Panc1 (cell line): ENCODE measurements around the gene PDGFA. TPM values are rescaled to one million over a fixed set of nuclear protein-coding genes. Genes with fewer than 3 reads are reported as not detected.

ENCODE experiments used
- ATAC-seq: fragments of 200-7000 bp; cut with Tn5 transposase; 2 replicates; pipeline ENCODE4 v1.9.1; 2020; ENCODE audit warnings: mild to moderate bottlenecking, moderate library complexity
- BruUV-seq: library from RNA; stranded (reverse); fragments of 400-500 nt; replicated peaks from 2 replicates; lab custom pipeline; 2021; lab: Mats Ljungman, UMichigan
- CTCF ChIA-PET: fragments of 300-600 bp; sonication (Branson Sonifier 250); formaldehyde crosslinking; loops from one replicate; lab custom pipeline; 2022; ENCODE audit warnings: antibody characterized with exemption; lab: Charles Lee
- POLR2A ChIA-PET: fragments of 300-600 bp; sonication (Branson Sonifier 250); formaldehyde crosslinking; loops from one replicate; lab custom pipeline; 2022; ENCODE audit warnings: antibody characterized with exemption; lab: Charles Lee
- DNase-seq: peaks from one replicate; pipeline ENCODE4 v3.0.0-alpha.2; 2010; ENCODE audit warnings: low read depth, low spot score
- H3K27ac ChIP-seq: 2 replicates; pipeline ENCODE4 v1.5.1; 2011; ENCODE audit warnings: mild to moderate bottlenecking, low read length, inconsistent platforms
- H3K27me3 ChIP-seq: fragments of 200-500 bp; sonication (Bioruptor generic); 2 replicates; pipeline ENCODE4 v1.6.0; 2014; ENCODE audit warnings: low read length, inconsistent platforms; ENCODE audit not compliant: control insufficient read depth, insufficient read depth
- H3K36me3 ChIP-seq: fragments of 200-500 bp; sonication (Bioruptor generic); 2 replicates; pipeline ENCODE4 v1.5.1; 2014; ENCODE audit warnings: inconsistent platforms, mild to moderate bottlenecking, low read length, moderate library complexity; ENCODE audit not compliant: control insufficient read depth, insufficient read depth
- H3K4me1 ChIP-seq: 2 replicates; pipeline ENCODE4 v1.5.1; 2011; ENCODE audit warnings: inconsistent platforms, mild to moderate bottlenecking, low read length, moderate library complexity; ENCODE audit not compliant: control insufficient read depth, insufficient read depth
- H3K4me3 ChIP-seq, 2 experiments: 2 replicates each; pipeline ENCODE4 v1.5.1; 2011 to 2012; ENCODE audit warnings: low read depth in 2 of 2, low read length in 2 of 2, mild to moderate bottlenecking in 2 of 2, inconsistent platforms in 1 of 2, moderate library complexity in 1 of 2
- H3K9me3 ChIP-seq: fragments of 200-500 bp; sonication (Bioruptor generic); 2 replicates; pipeline ENCODE4 v1.5.1; 2014; ENCODE audit warnings: low read depth, mild to moderate bottlenecking, inconsistent platforms, low read length, moderate library complexity; ENCODE audit not compliant: control insufficient read depth, insufficient read depth
- POLR2AphosphoS5 ChIP-seq: IDR thresholded peaks from 2 replicates; pipeline ENCODE4 v1.6.1; 2012; ENCODE audit warnings: mild to moderate bottlenecking, low read depth, low read length, moderate library complexity
- SIN3A ChIP-seq: IDR thresholded peaks from 2 replicates; pipeline ENCODE4 v1.6.1; 2012; ENCODE audit warnings: low read depth, mild to moderate bottlenecking, low read length, moderate library complexity, borderline replicate concordance; ENCODE audit not compliant: insufficient read depth
- TCF7L2 ChIP-seq: IDR thresholded peaks from 2 replicates; pipeline ENCODE4 v1.6.1; 2011; ENCODE audit warnings: mild to moderate bottlenecking, low read depth, low read length, inconsistent platforms
- in situ Hi-C: cut with HindIII; loops from 2 replicates; pipeline ENCODE4 v1.10.0; 2016; ENCODE audit warnings: low sequenced_read_pairs, low pct_unique_long_range_greater_than_20kb
- intact Hi-C: fragments of 100-400 bp; cut with micrococcal nuclease; formaldehyde crosslinking; loops from one replicate; pipeline ENCODE4 v1.10.0; 2022; ENCODE audit not compliant: unreplicated experiment
- total RNA-seq: library from RNA; stranded (reverse); gene quantifications from one replicate; pipeline ENCODE4 v1.2.1, GENCODE V29; 2021; ENCODE audit not compliant: unreplicated experiment
- TF ChIP-seq, protein P1 (sequence below), 2 experiments: IDR thresholded peaks; 2 replicates each; pipeline ENCODE4 v1.6.1; 2011 to 2012; ENCODE audit warnings: low read depth in 2 of 2, control low read depth in 1 of 2, low read length in 1 of 2, mild to moderate bottlenecking in 1 of 2, moderate library complexity in 1 of 2; ENCODE audit not compliant: insufficient read depth in 1 of 2
- TF ChIP-seq, protein P2 (sequence below): fragments of 450-650 bp; IDR thresholded peaks from 2 replicates; pipeline ENCODE4 v1.5.1; 2017; ENCODE audit warnings: mild to moderate bottlenecking

The PDGFA gene
- total RNA-seq, 1 experiment from 2014 or later, result 18.5 TPM

DNA sequence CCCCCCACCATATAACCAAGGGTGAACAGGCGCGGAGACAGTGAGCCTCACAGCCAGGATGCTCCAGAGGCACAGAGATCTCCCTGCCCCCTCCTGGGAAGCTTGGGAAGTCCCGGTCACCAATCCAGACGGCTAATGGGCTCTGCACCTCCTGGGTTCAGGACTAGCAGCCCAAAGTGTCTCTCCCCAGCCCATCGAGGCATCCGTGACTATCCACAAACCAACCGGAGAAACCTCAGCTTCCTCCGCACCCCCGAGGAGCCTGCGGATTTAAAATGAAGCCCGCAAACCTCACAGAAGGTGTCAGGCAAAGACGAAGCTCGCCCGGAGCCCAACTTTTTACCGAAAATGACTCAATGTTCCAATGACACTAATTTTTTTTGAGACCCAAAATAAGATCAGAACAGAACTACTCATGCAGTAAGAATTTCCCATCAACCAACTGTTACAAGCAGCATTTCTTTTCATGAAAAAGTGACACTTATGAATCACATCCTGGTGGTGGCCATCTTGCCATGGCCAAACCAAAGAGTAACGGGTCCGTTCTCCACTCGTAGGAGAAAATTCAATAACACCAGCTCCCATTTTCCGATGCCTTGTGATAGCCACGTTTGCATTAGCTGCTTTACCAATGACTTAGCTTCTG lies 6.0 kb downstream of the PDGFA start:
- Histone ChIP-seq H3K27ac (no peak overlapping the region), H3K4me3 (no peak overlapping the region), H3K4me1 (peaks cover 4% of the 10 kb centered on the region), H3K36me3 (no peaks in the 10 kb centered on the region; the same call in 1 of the 2 replicates), H3K27me3 (no peaks in the 10 kb centered on the region), H3K9me3 (no peaks in the 10 kb centered on the region)
- BruUV-seq, result no TSS peak
- ATAC-seq, result no peak
- ChIA-PET CTCF (no interaction called here), POLR2A (interaction anchor here (0.7 kb wide), 1 partner anchor 11 kb away, joined by 3 read pairs; no protein-coding TSS in a partner anchor)
- DNase-seq, result no peak
- intact Hi-C loops, result no loop called here
- in situ Hi-C loops, result no loop called here
- no peak for TF ChIP-seq TCF7L2
- TF ChIP-seq SIN3A, result no peak
- TF ChIP-seq, protein P1, sequence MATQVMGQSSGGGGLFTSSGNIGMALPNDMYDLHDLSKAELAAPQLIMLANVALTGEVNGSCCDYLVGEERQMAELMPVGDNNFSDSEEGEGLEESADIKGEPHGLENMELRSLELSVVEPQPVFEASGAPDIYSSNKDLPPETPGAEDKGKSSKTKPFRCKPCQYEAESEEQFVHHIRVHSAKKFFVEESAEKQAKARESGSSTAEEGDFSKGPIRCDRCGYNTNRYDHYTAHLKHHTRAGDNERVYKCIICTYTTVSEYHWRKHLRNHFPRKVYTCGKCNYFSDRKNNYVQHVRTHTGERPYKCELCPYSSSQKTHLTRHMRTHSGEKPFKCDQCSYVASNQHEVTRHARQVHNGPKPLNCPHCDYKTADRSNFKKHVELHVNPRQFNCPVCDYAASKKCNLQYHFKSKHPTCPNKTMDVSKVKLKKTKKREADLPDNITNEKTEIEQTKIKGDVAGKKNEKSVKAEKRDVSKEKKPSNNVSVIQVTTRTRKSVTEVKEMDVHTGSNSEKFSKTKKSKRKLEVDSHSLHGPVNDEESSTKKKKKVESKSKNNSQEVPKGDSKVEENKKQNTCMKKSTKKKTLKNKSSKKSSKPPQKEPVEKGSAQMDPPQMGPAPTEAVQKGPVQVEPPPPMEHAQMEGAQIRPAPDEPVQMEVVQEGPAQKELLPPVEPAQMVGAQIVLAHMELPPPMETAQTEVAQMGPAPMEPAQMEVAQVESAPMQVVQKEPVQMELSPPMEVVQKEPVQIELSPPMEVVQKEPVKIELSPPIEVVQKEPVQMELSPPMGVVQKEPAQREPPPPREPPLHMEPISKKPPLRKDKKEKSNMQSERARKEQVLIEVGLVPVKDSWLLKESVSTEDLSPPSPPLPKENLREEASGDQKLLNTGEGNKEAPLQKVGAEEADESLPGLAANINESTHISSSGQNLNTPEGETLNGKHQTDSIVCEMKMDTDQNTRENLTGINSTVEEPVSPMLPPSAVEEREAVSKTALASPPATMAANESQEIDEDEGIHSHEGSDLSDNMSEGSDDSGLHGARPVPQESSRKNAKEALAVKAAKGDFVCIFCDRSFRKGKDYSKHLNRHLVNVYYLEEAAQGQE (IDR thresholded peaks at IDR 0.05; ENCODE audit: insufficient read depth in 1 of 2, low read depth in 2 of 2, low read length in 1 of 2), result no peak
- no peak for TF ChIP-seq POLR2AphosphoS5
- TF ChIP-seq, protein P2, sequence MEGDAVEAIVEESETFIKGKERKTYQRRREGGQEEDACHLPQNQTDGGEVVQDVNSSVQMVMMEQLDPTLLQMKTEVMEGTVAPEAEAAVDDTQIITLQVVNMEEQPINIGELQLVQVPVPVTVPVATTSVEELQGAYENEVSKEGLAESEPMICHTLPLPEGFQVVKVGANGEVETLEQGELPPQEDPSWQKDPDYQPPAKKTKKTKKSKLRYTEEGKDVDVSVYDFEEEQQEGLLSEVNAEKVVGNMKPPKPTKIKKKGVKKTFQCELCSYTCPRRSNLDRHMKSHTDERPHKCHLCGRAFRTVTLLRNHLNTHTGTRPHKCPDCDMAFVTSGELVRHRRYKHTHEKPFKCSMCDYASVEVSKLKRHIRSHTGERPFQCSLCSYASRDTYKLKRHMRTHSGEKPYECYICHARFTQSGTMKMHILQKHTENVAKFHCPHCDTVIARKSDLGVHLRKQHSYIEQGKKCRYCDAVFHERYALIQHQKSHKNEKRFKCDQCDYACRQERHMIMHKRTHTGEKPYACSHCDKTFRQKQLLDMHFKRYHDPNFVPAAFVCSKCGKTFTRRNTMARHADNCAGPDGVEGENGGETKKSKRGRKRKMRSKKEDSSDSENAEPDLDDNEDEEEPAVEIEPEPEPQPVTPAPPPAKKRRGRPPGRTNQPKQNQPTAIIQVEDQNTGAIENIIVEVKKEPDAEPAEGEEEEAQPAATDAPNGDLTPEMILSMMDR, result no peak

GRCh38 chr7:512541-513311 lies 6.9 kb downstream of the PDGFA start:
- TF ChIP-seq POLR2AphosphoS5 (no peak), SIN3A (no peak)
- TF ChIP-seq, protein P1 (IDR thresholded peaks at IDR 0.05; ENCODE audit: insufficient read depth in 1 of 2, low read depth in 2 of 2, low read length in 1 of 2), result no peak
- intact Hi-C loops (no loop called here), in situ Hi-C loops (no loop called here)
- no peak for ATAC-seq
- H3K4me3 ChIP-seq, result no peak overlapping the region
- CTCF ChIA-PET, result no interaction called here
- H3K27ac ChIP-seq, result no peak overlapping the region
- BruUV-seq, result no TSS peak
- no peaks in the 10 kb centered on the region for H3K27me3 ChIP-seq
- peaks cover 4% of the 10 kb centered on the region for H3K4me1 ChIP-seq
- H3K9me3 ChIP-seq, result no peaks in the 10 kb centered on the region
- H3K36me3 ChIP-seq, result no peaks in the 10 kb centered on the region
- DNase-seq, result no peak
- POLR2A ChIA-PET, result no interaction called here
